ES-I3 (cell line): ENCODE data around the gene ASGR1.

Source experiments
- H3K36me3 ChIP-seq: 2 replicates; pipeline ENCODE4 v1.6.1; 2013; ENCODE audit warnings: mild to moderate bottlenecking, low read length, control low read depth, moderate library complexity; ENCODE audit not compliant: insufficient read depth
- H3K4me1 ChIP-seq: 2 replicates; pipeline ENCODE4 v1.6.1; 2013; ENCODE audit warnings: mild to moderate bottlenecking, control low read depth, low read length; ENCODE audit not compliant: insufficient read depth
- H3K9ac ChIP-seq: 2 replicates; pipeline ENCODE4 v1.6.1; 2013; ENCODE audit warnings: low read depth, mild to moderate bottlenecking, low read length, moderate library complexity
- H3K9me3 ChIP-seq: 2 replicates; pipeline ENCODE4 v1.6.1; 2013; ENCODE audit warnings: mild to moderate bottlenecking, low read length, moderate library complexity; ENCODE audit not compliant: control insufficient read depth, insufficient read depth

ASGR1 gene

DNA sequence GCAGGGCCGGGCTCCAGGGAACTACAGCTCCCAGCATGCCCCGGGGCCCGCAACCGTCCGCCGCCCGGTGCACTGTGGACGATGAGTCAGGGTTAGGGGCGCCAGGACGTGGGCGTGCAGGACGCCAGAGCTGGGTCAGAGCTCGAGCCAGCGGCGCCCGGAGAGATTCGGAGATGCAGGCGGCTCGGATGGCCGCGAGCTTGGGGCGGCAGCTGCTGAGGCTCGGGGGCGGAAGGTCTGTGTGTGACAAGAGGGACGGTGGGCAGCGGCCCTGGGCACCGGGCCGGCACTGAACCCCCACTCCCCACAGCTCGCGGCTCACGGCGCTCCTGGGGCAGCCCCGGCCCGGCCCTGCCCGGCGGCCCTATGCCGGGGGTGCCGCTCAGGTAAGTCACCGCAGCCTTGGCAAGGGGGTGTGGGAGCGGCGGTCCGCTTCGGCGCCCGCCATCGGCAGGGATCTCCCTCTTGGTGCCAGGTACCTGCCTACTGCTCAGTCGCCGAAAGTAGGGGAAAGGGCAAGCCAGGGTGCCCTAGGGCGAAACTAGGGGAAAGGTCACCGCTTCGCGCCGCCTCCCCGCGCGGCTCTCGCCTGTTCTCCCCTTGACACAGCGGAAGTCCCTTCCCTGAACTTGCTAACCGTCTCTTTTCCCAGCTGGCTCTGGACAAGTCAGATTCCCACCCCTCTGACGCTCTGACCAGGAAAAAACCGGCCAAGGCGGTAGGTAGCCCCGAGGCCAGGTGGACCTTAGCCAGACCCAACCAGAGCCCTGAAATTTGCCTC is 40.8 kb upstream of the ASGR1 start, which contains the start of the genes ACADVL and DLG4:
ACADVL (plus strand) TSS at position 127 of the 781 bp plus-strand sequence; CDS start at position 174, 47 bp downstream.
DLG4 (minus strand) TSS at position 25 of the 781 bp plus-strand sequence.
- Histone ChIP-seq H3K36me3 (peaks cover 6% of the 10 kb centered on the region; the same call in 1 of the 2 replicates), H3K4me1 (peaks cover 7% of the 10 kb centered on the region; the same call in 1 of the 2 replicates), H3K9me3 (no peaks in the 10 kb centered on the region), H3K9ac (peak within 1 kb of the TSS; percentile 68)

DNA sequence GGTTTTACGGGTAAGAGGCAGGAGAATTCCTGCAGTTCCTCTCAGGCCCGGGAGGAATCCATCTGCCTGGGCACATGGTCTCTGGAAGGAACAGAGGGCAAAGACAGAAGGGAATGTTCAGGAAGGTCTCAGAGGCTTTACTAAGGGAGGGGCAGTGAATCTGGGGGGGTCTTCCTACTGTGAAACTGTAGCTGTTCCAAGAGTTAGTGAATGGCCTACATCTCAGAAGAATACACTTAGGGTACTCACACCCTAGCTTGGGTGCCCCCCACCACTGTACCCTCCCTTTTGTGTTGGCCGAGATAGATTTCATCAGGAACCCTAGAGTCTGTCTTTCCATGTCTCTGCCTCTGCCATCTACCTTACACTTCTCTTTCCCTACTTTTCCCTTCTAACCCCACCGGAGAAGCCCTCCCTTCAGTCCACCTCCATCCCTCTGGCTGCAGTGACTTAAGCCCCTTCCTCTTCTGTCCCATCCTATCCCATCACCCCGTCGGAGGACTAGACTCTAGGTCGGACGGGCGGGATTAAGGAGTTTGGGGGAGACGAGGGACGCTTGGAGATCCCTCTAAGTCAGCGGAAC is 40.1 kb upstream of the ASGR1 start:
- Histone ChIP-seq H3K9ac (peak overlapping the region; percentile 68; the same call in 1 of the 2 replicates), H3K4me1 (peaks cover 7% of the 10 kb centered on the region; the same call in 1 of the 2 replicates), H3K9me3 (no peaks in the 10 kb centered on the region), H3K36me3 (peaks cover 6% of the 10 kb centered on the region; the same call in 1 of the 2 replicates)

GRCh38 chr17:7218758-7219157 is 39.6 kb upstream of the ASGR1 start:
- peaks cover 7% of the 10 kb centered on the region; the same call in 1 of the 2 replicates for H3K4me1 ChIP-seq
- H3K9ac ChIP-seq = no peak overlapping the region
- H3K9me3 ChIP-seq = no peaks in the 10 kb centered on the region
- peaks cover 4% of the 10 kb centered on the region; the same call in 1 of the 2 replicates for H3K36me3 ChIP-seq

- H3K9ac ChIP-seq = peak overlapping the region; percentile 14; the same call in 1 of the 2 replicates
- H3K36me3 ChIP-seq = no peaks in the 10 kb centered on the region; the same call in 1 of the 2 replicates
- peaks cover 7% of the 10 kb centered on the region; the same call in 1 of the 2 replicates for H3K4me1 ChIP-seq
- no peaks in the 10 kb centered on the region for H3K9me3 ChIP-seq
Observed at GRCh38 chr17:7218166-7218565, 39.0 kb upstream of the ASGR1 start.

- H3K9me3 ChIP-seq = no peaks in the 10 kb centered on the region
- peaks cover 7% of the 10 kb centered on the region; the same call in 1 of the 2 replicates for H3K4me1 ChIP-seq
- no peaks in the 10 kb centered on the region; the same call in 1 of the 2 replicates for H3K36me3 ChIP-seq
- H3K9ac ChIP-seq = peak overlapping the region; percentile 46; the same call in 1 of the 2 replicates
Observed at GRCh38 chr17:7217113-7217987, 38.2 kb upstream of the ASGR1 start.

DNA sequence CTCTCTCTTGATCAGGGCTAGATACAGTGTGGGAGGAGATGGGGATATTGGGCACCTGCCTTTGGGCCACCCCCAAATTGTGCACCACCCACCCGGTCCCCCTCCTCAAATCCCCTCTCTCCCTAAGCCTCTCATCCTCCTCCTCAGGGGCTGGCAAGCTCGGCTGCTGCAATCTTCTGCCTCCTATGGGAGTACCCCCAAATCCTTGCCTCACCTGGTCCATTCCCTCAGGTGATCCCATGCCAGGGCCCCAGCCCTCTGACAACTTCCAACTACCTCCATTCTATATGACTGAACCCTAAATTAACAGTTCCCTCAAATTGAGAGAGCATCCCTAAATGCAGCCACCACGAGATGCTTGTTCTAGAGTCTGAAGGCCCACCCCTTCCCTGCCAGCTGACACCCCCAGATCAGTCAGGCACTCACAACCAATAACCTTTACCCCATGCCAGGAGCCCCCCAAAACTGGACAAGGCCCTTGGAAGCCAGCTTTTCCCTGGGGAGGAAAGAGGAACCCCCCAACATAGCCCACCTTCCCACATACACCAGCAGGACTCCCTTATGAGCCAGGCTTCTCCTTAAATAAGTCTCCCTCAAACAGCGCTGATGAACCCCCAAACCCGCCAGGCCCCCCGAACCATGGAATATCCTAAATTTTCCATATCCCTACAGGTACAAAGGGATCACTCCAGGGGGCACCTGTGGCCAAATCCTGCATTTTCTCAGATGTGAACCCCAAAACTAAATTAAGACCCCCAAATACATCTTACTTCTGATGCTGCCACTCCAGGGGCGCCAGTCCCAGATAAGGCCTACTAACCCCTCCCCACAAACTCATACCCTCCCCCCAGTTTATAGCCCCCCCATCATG is 37.3 kb upstream of the ASGR1 start:
- H3K4me1 ChIP-seq = peaks cover 7% of the 10 kb centered on the region; the same call in 1 of the 2 replicates
- H3K9me3 ChIP-seq = no peaks in the 10 kb centered on the region
- H3K9ac ChIP-seq = peak overlapping the region; percentile 46; the same call in 1 of the 2 replicates
- no peaks in the 10 kb centered on the region; the same call in 1 of the 2 replicates for H3K36me3 ChIP-seq

- peak overlapping the region; percentile 61; the same call in 1 of the 2 replicates for H3K9ac ChIP-seq
- peaks cover 10% of the 10 kb centered on the region; the same call in 1 of the 2 replicates for H3K4me1 ChIP-seq
- H3K36me3 ChIP-seq = no peaks in the 10 kb centered on the region
- no peaks in the 10 kb centered on the region for H3K9me3 ChIP-seq
Observed at GRCh38 chr17:7215652-7216180, 36.5 kb upstream of the ASGR1 start.

DNA sequence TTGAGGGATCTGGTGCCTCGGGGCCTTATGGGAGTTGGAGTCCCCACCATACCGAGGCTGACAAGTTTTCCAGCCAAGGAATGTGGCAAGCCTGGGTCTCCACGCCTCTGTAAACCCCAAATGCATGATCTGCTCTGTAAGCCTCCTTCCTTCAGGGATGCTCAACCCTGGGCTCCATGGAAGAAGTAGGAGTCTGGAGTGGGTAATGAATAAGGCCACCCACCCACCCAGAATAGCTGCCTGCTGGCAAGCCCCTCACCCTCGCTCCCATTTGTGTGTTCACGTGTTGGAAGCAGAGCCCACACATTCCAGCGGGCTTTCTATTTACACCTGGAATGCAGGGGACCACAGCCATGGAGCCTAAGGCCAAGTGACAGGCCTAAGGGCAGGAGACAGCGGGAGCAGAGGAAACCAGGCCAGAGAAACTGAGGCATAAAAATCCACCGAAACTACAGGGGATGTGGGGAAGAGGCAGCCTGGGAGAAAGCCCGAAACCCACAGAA is 36.0 kb upstream of the ASGR1 start:
- H3K9me3 ChIP-seq = no peaks in the 10 kb centered on the region
- peak overlapping the region; percentile 61; the same call in 1 of the 2 replicates for H3K9ac ChIP-seq
- peaks cover 10% of the 10 kb centered on the region for H3K4me1 ChIP-seq
- no peaks in the 10 kb centered on the region for H3K36me3 ChIP-seq

- H3K9me3 ChIP-seq = no peaks in the 10 kb centered on the region
- H3K36me3 ChIP-seq = no peaks in the 10 kb centered on the region
- H3K4me1 ChIP-seq = peaks cover 10% of the 10 kb centered on the region
- peak overlapping the region; percentile 61; the same call in 1 of the 2 replicates for H3K9ac ChIP-seq
Observed at GRCh38 chr17:7214300-7215135, 35.3 kb upstream of the ASGR1 start.

DNA sequence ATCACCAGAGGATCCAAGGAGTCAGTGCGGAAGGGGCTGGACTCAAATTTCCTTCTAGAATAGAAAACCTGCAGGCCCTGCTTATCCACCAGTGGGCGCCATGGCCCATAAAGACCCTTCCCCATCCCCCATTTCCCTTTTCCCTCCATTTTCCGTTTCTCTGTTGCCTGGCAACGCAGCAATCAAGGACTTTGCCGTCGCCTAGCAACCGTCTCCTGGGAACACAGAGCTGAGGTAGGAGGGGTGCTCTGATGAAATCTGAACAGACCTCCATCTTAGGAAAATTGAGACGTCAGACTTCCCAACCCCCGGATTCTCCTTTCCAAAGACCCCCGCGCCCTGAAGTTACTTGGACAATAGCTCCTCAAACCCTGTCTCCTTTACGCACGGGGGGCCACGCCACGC is 34.7 kb upstream of the ASGR1 start:
- Histone ChIP-seq H3K4me1 (peaks cover 12% of the 10 kb centered on the region), H3K9me3 (no peaks in the 10 kb centered on the region), H3K36me3 (no peaks in the 10 kb centered on the region), H3K9ac (peak overlapping the region; percentile 23; the same call in 1 of the 2 replicates)

GRCh38 chr17:7211491-7212273 is 32.5 kb upstream of the ASGR1 start:
- no peaks in the 10 kb centered on the region for H3K9me3 ChIP-seq
- H3K9ac ChIP-seq = peak overlapping the region; percentile 62
- peaks cover 16% of the 10 kb centered on the region for H3K4me1 ChIP-seq

More at GRCh38 chr17:7211491-7212273, 32.5 kb upstream of the ASGR1 start:
- no peaks in the 10 kb centered on the region for H3K36me3 ChIP-seq
